Uterus (tissue), 4 donors: ENCODE data around the gene RPS19. TPM values are rescaled to one million over a fixed set of nuclear protein-coding genes. Genes with fewer than 3 reads are reported as not detected.

Experiments
- DNase-seq, 2 donors: peaks; one replicate each; pipeline ENCODE4 v3.0.0-alpha.2; 2019 to 2020
- H3K27ac ChIP-seq, 2 donors: fragments of 200-600 bp; sonication (generic); 1 replicate in 1 of 2; 2 replicates in 1 of 2; pipeline ENCODE4 v1.5.1; 2016 to 2018
- H3K27me3 ChIP-seq, 2 donors: fragments of 200-600 bp; sonication (generic); one replicate each; pipeline ENCODE4 v1.5.1; 2018 to 2019; ENCODE audit warnings: control low read depth in 1 of 2
- H3K36me3 ChIP-seq, 2 donors: fragments of 200-600 bp; sonication (generic); one replicate each; pipeline ENCODE4 v1.5.1; 2019; ENCODE audit warnings: control low read depth in 1 of 2
- H3K4me1 ChIP-seq, 2 donors: fragments of 200-600 bp; sonication (generic); one replicate each; pipeline ENCODE4 v1.5.1; 2018 to 2019; ENCODE audit warnings: control low read depth in 1 of 2
- H3K4me3 ChIP-seq, 2 donors: fragments of 200-600 bp; sonication (generic); 1 replicate in 1 of 2; 2 replicates in 1 of 2; pipeline ENCODE4 v1.5.1; 2018 to 2019; ENCODE audit warnings: mild to moderate bottlenecking in 1 of 2
- H3K9me3 ChIP-seq, 2 donors: fragments of 200-600 bp; sonication (generic); one replicate each; pipeline ENCODE4 v1.5.1; 2019; ENCODE audit warnings: control low read depth in 1 of 2
- CTCF ChIP-seq, 4 experiments: fragments of 200-600 bp in 2 of 4; fragments of 450-650 bp in 2 of 4; sonication (generic) in 2 of 4; IDR thresholded peaks; one replicate each; pipeline ENCODE4 v1.5.1; 2016 to 2019; ENCODE audit warnings: antibody characterized with exemption in 4 of 4, mild to moderate bottlenecking in 2 of 4, moderate library complexity in 1 of 4
- POLR2A ChIP-seq, 2 donors: fragments of 450-650 bp; IDR thresholded peaks; one replicate each; pipeline ENCODE4 v1.6.1; 2016; ENCODE audit warnings: antibody characterized with exemption in 2 of 2, mild to moderate bottlenecking in 1 of 2, moderate library complexity in 1 of 2
- intact Hi-C: fragments of 100-400 bp; cut with DNase I; formaldehyde crosslinking; loops from one replicate; pipeline ENCODE4 v1.15.1; 2023; ENCODE audit warnings: low total_unique reads
- total RNA-seq, 4 donors: library from RNA; depleted of rRNA in 3 of 4; stranded (reverse); fragments of >200 nt in 3 of 4; gene quantifications; one replicate each; pipeline versions ENCODE4 v1.1.0 to v1.2.4, GENCODE V29; 2014 to 2023
- donor health status: DM: yes; HTN: yes; CAD: no.

RPS19 gene
- total RNA-seq, 4 donors from 2014 or later = 324 to 1,895 (median 1,094) TPM

GRCh38 chr19:41909706-41910105 is 49.7 kb downstream of the RPS19 start:
- Histone ChIP-seq H3K9me3 (no peaks in the 10 kb centered on the region), H3K4me3 (no peak overlapping the region), H3K27me3 (peaks cover 13 to 18% of the 10 kb centered on the region in 2 donors), H3K4me1 (no peaks in the 10 kb centered on the region), H3K36me3 (no peaks in the 10 kb centered on the region), H3K27ac (no peak overlapping the region)
- intact Hi-C loops = no loop called here
- DNase-seq = no peak
- TF ChIP-seq POLR2A (IDR thresholded peaks at IDR 0.05) = no peak

GRCh38 chr19:41910240-41910991 is 50.4 kb downstream of the RPS19 start:
- no peak for DNase-seq
- no peak overlapping the region for H3K27ac ChIP-seq
- no peaks in the 10 kb centered on the region for H3K36me3 ChIP-seq
- no peaks in the 10 kb centered on the region for H3K9me3 ChIP-seq
- TF ChIP-seq POLR2A (IDR thresholded peaks at IDR 0.05) (no peak), CTCF (IDR thresholded peaks at IDR 0.05) (no peak)
- intact Hi-C loops = no loop called here
- peaks cover 13 to 24% of the 10 kb centered on the region in 2 donors for H3K27me3 ChIP-seq
- H3K4me1 ChIP-seq = no peaks in the 10 kb centered on the region
- H3K4me3 ChIP-seq = no peak overlapping the region

- no peaks in the 10 kb centered on the region for H3K36me3 ChIP-seq
- H3K27me3 ChIP-seq = peaks cover 13 to 32% of the 10 kb centered on the region in 2 donors
- H3K4me3 ChIP-seq = no peak overlapping the region
- intact Hi-C loops = no loop called here
- no peak overlapping the region for H3K27ac ChIP-seq
- no peak for DNase-seq
- H3K9me3 ChIP-seq = no peaks in the 10 kb centered on the region
- H3K4me1 ChIP-seq = no peaks in the 10 kb centered on the region
- no peak for TF ChIP-seq CTCF (IDR thresholded peaks at IDR 0.05)
Measured at GRCh38 chr19:41910992-41911888, 51.2 kb downstream of the RPS19 start.

- Histone ChIP-seq H3K9me3 (no peaks in the 10 kb centered on the region), H3K27me3 (peaks cover 13 to 33% of the 10 kb centered on the region in 2 donors), H3K27ac (no peak overlapping the region), H3K4me1 (no peaks in the 10 kb centered on the region), H3K36me3 (no peaks in the 10 kb centered on the region), H3K4me3 (no peak overlapping the region)
- intact Hi-C loops = no loop called here
- TF ChIP-seq CTCF (IDR thresholded peaks at IDR 0.05) (no peak), POLR2A (IDR thresholded peaks at IDR 0.05) (no peak)
- DNase-seq = no peak
Measured at GRCh38 chr19:41911889-41912731, 52.1 kb downstream of the RPS19 start.

GRCh38 chr19:41912899-41913537 is 53.0 kb downstream of the RPS19 start:
- H3K9me3 ChIP-seq = no peaks in the 10 kb centered on the region
- peaks cover 13 to 39% of the 10 kb centered on the region in 2 donors for H3K27me3 ChIP-seq
- no peak overlapping the region for H3K4me3 ChIP-seq
- H3K27ac ChIP-seq = no peak overlapping the region
- no peak for DNase-seq
- H3K4me1 ChIP-seq = no peaks in the 10 kb centered on the region
- H3K36me3 ChIP-seq = no peaks in the 10 kb centered on the region
- intact Hi-C loops = no loop called here
- TF ChIP-seq POLR2A (IDR thresholded peaks at IDR 0.05) (no peak), CTCF (IDR thresholded peaks at IDR 0.05) (no peak)
